Karpas-422 (cell line): ENCODE measurements around the gene NEURL2. TPM values are rescaled to one million over a fixed set of nuclear protein-coding genes. Genes with fewer than 3 reads are reported as not detected.
A peak's percentile ranks its signal among the peaks of the same experiment; 100 is the strongest.

ENCODE experiments used
- DNase-seq: peaks from one replicate; pipeline ENCODE4 v3.0.0-alpha.2; 2015
- H2AFZ ChIP-seq: fragments of 200-600 bp; sonication (generic); 2 replicates; pipeline ENCODE4 v1.6.1; 2014; ENCODE audit warnings: antibody characterized with exemption, low read length, mixed read lengths
- H3K27ac ChIP-seq: fragments of 200-600 bp; sonication (generic); 2 replicates; pipeline ENCODE4 v1.5.1; 2014; ENCODE audit warnings: mild to moderate bottlenecking, low read length, moderate library complexity
- H3K27me3 ChIP-seq: fragments of 200-600 bp; sonication (generic); 2 replicates; pipeline ENCODE4 v1.6.1; 2014; ENCODE audit warnings: low read length, mixed read lengths
- H3K36me3 ChIP-seq: fragments of 200-600 bp; sonication (generic); 2 replicates; pipeline ENCODE4 v1.6.1; 2014; ENCODE audit warnings: low read length, mixed read lengths; ENCODE audit not compliant: insufficient read depth
- H3K4me1 ChIP-seq: fragments of 200-600 bp; sonication (generic); 2 replicates; pipeline ENCODE4 v1.6.1; 2014; ENCODE audit warnings: mild to moderate bottlenecking, low read length, mixed read lengths
- H3K4me2 ChIP-seq: fragments of 200-600 bp; sonication (generic); 2 replicates; pipeline ENCODE4 v1.6.1; 2014; ENCODE audit warnings: low read length, low read depth, mild to moderate bottlenecking; ENCODE audit not compliant: poor library complexity, severe bottlenecking
- H3K4me3 ChIP-seq: fragments of 200-600 bp; sonication (generic); 2 replicates; pipeline ENCODE4 v1.5.1; 2014; ENCODE audit warnings: mild to moderate bottlenecking, antibody characterized with exemption, low read length, mixed read lengths
- H3K79me2 ChIP-seq: fragments of 200-600 bp; sonication (generic); 2 replicates; pipeline ENCODE4 v1.6.1; 2014; ENCODE audit warnings: mild to moderate bottlenecking, low read length, mixed read lengths
- H3K9ac ChIP-seq: fragments of 200-600 bp; sonication (generic); 2 replicates; pipeline ENCODE4 v1.6.0; 2014; ENCODE audit warnings: low read length
- H3K9me2 ChIP-seq: fragments of 200-600 bp; sonication (generic), shearing (Covaris generic); replicated peaks from 2 replicates; pipeline ENCODE4 v1.6.0; 2014; ENCODE audit warnings: mild to moderate bottlenecking, low read length, moderate library complexity; ENCODE audit not compliant: insufficient read depth
- H3K9me3 ChIP-seq: fragments of 300-700, 200-600 bp; sonication (generic); 2 replicates; pipeline ENCODE4 v1.6.1; 2014; ENCODE audit warnings: low read length, mixed read lengths
- H4K20me1 ChIP-seq: fragments of 200-600 bp; sonication (generic); 2 replicates; pipeline ENCODE4 v1.6.1; 2014; ENCODE audit warnings: mild to moderate bottlenecking, antibody characterized with exemption, low read length, low read depth; ENCODE audit not compliant: insufficient read depth
- total RNA-seq: library from RNA; depleted of rRNA; stranded (reverse); fragments of >200 nt; shearing (Covaris generic); gene quantifications from 2 replicates; pipeline ENCODE4 v1.2.3, GENCODE V29; 2014; ENCODE audit warnings: low replicate concordance; rRNA removed

Gene NEURL2
- 3.1 and 4.3 TPM in 2 replicates for total RNA-seq

- Histone ChIP-seq H3K4me3 (peak within 1 kb of the TSS; percentile 91), H3K9ac (peak within 1 kb of the TSS; percentile 83), H3K79me2 (peaks cover 17% of the 10 kb centered on the region), H4K20me1 (no peaks in the 10 kb centered on the region), H2AFZ (peak within 1 kb of the TSS; percentile 89), H3K27me3 (no peaks in the 10 kb centered on the region), H3K4me2 (peak within 1 kb of the TSS; percentile 99), H3K4me1 (peaks cover 34% of the 10 kb centered on the region), H3K27ac (peak within 1 kb of the TSS; percentile 60), H3K9me3 (no peaks in the 10 kb centered on the region), H3K9me2 (no peaks in the 10 kb centered on the region), H3K36me3 (peaks cover 7% of the 10 kb centered on the region; the same call in 1 of the 2 replicates)
- DNase-seq, result peak; percentile 95
Measured at GRCh38 chr20:45890985-45891983, at the start of gene NEURL2, which contains the start of gene CTSA. NEURL2 (minus strand) TSS chr20:45891208; CDS start chr20:45890991, 217 bp downstream. CTSA (plus strand) TSS chr20:45891335; CDS start chr20:45891569, 234 bp downstream.

- DNase-seq, result no peak
- peaks cover 33% of the 10 kb centered on the region; the same call in 1 of the 2 replicates for H3K36me3 ChIP-seq
- H3K4me3 ChIP-seq, result no peak overlapping the region
- H4K20me1 ChIP-seq, result no peaks in the 10 kb centered on the region
- H3K9me2 ChIP-seq, result no peaks in the 10 kb centered on the region
- H3K4me1 ChIP-seq, result peaks cover 4% of the 10 kb centered on the region
- no peaks in the 10 kb centered on the region for H3K9me3 ChIP-seq
- H3K27ac ChIP-seq, result no peak overlapping the region
- H3K27me3 ChIP-seq, result no peaks in the 10 kb centered on the region
- H3K4me2 ChIP-seq, result no peak overlapping the region
- H2AFZ ChIP-seq, result no peak overlapping the region
- no peak overlapping the region for H3K9ac ChIP-seq
- H3K79me2 ChIP-seq, result peaks cover 28% of the 10 kb centered on the region
Measured at GRCh38 chr20:45940469-45940868, 49.5 kb upstream of the NEURL2 start.

- Histone ChIP-seq H2AFZ (no peak overlapping the region), H3K4me1 (peaks cover 4% of the 10 kb centered on the region), H3K9ac (no peak overlapping the region), H3K9me2 (no peaks in the 10 kb centered on the region), H3K36me3 (peaks cover 33% of the 10 kb centered on the region; the same call in 1 of the 2 replicates), H3K79me2 (peaks cover 31% of the 10 kb centered on the region), H3K9me3 (no peaks in the 10 kb centered on the region), H3K27me3 (no peaks in the 10 kb centered on the region), H3K27ac (no peak overlapping the region), H4K20me1 (no peaks in the 10 kb centered on the region), H3K4me2 (no peak overlapping the region), H3K4me3 (no peak overlapping the region)
- DNase-seq, result no peak
Measured at GRCh38 chr20:45940053-45940452, 49.0 kb upstream of the NEURL2 start.

GRCh38 chr20:45938727-45939438 is 47.9 kb upstream of the NEURL2 start:
- Histone ChIP-seq H4K20me1 (no peaks in the 10 kb centered on the region), H3K9ac (no peak overlapping the region), H3K27ac (no peak overlapping the region), H3K4me1 (peaks cover 5% of the 10 kb centered on the region), H3K27me3 (no peaks in the 10 kb centered on the region), H3K36me3 (peaks cover 26% of the 10 kb centered on the region; the same call in 1 of the 2 replicates), H3K9me3 (no peaks in the 10 kb centered on the region), H2AFZ (no peak overlapping the region), H3K79me2 (peaks cover 31% of the 10 kb centered on the region), H3K9me2 (no peaks in the 10 kb centered on the region), H3K4me3 (no peak overlapping the region), H3K4me2 (no peak overlapping the region)
- DNase-seq, result no peak

GRCh38 chr20:45937765-45938164 is 46.8 kb upstream of the NEURL2 start:
- no peak overlapping the region for H2AFZ ChIP-seq
- peaks cover 31% of the 10 kb centered on the region for H3K79me2 ChIP-seq
- no peaks in the 10 kb centered on the region for H3K27me3 ChIP-seq
- H3K36me3 ChIP-seq, result peaks cover 20% of the 10 kb centered on the region; the same call in 1 of the 2 replicates
- H3K4me1 ChIP-seq, result peaks cover 11% of the 10 kb centered on the region
- H3K27ac ChIP-seq, result no peak overlapping the region
- no peaks in the 10 kb centered on the region for H4K20me1 ChIP-seq
- H3K9ac ChIP-seq, result no peak overlapping the region
- no peak overlapping the region for H3K4me2 ChIP-seq
- H3K9me3 ChIP-seq, result no peaks in the 10 kb centered on the region
- no peak for DNase-seq
- H3K9me2 ChIP-seq, result no peaks in the 10 kb centered on the region
- no peak overlapping the region for H3K4me3 ChIP-seq

GRCh38 chr20:45935416-45936046 is 44.5 kb upstream of the NEURL2 start:
- peaks cover 11% of the 10 kb centered on the region for H3K4me1 ChIP-seq
- H3K4me3 ChIP-seq, result peak overlapping the region; percentile 95

GRCh38 chr20:45934586-45935415 is 43.8 kb upstream of the NEURL2 start, which contains the start of gene PCIF1:
PCIF1 (plus strand) TSS chr20:45934683; CDS start chr20:45939000, 4,317 bp downstream.
- peak within 1 kb of the TSS; percentile 95 for H3K4me3 ChIP-seq
- peaks cover 11% of the 10 kb centered on the region for H3K4me1 ChIP-seq
- H2AFZ ChIP-seq, result peak within 1 kb of the TSS; percentile 75; the same call in 1 of the 2 replicates
- H3K79me2 ChIP-seq, result peaks cover 31% of the 10 kb centered on the region
- no peaks in the 10 kb centered on the region for H4K20me1 ChIP-seq
- no peaks in the 10 kb centered on the region for H3K9me2 ChIP-seq
- H3K4me2 ChIP-seq, result peak within 1 kb of the TSS; percentile 94
- H3K36me3 ChIP-seq, result peaks cover 14% of the 10 kb centered on the region; the same call in 1 of the 2 replicates
- peak; percentile 99 for DNase-seq
- H3K9me3 ChIP-seq, result no peaks in the 10 kb centered on the region
- peak within 1 kb of the TSS; percentile 87 for H3K27ac ChIP-seq
- peak within 1 kb of the TSS; percentile 99 for H3K9ac ChIP-seq
- no peaks in the 10 kb centered on the region for H3K27me3 ChIP-seq

More at GRCh38 chr20:45935416-45936046, 44.5 kb upstream of the NEURL2 start:
- Histone ChIP-seq H3K9me3 (no peaks in the 10 kb centered on the region), H3K27me3 (no peaks in the 10 kb centered on the region), H3K79me2 (peaks cover 31% of the 10 kb centered on the region), H3K4me2 (peak overlapping the region; percentile 92), H2AFZ (peak overlapping the region; percentile 64; the same call in 1 of the 2 replicates), H3K36me3 (peaks cover 20% of the 10 kb centered on the region; the same call in 1 of the 2 replicates), H3K27ac (peak overlapping the region; percentile 35), H3K9me2 (no peaks in the 10 kb centered on the region), H3K9ac (peak overlapping the region; percentile 70), H4K20me1 (no peaks in the 10 kb centered on the region)
- DNase-seq, result no peak
